Endothelial cell of umbilical vein (primary cell): Measurements from ENCODE around the gene UQCRC1. TPM values are rescaled to one million over a fixed set of nuclear protein-coding genes. Genes with fewer than 3 reads are reported as not detected.

ENCODE experiments used
- BruUV-seq: library from RNA; stranded (reverse); fragments of 400-500 nt; replicated peaks from 2 replicates; lab custom pipeline; 2021; lab: Mats Ljungman, UMichigan
- CTCF ChIA-PET: fragments of 300-600, 350-600 bp; sonication (Branson Sonifier 250); formaldehyde crosslinking; loops from one replicate; lab custom pipeline; 2021; ENCODE audit warnings: antibody characterized with exemption, inconsistent platforms; lab: Charles Lee
- POLR2A ChIA-PET: fragments of 300-600, 350-600 bp; sonication (Branson Sonifier 250); formaldehyde crosslinking; loops from one replicate; lab custom pipeline; 2021; ENCODE audit warnings: antibody characterized with exemption, inconsistent platforms; lab: Charles Lee
- DNase-seq: peaks from one replicate; pipeline ENCODE4 v3.0.0-alpha.2; 2011; ENCODE audit warnings: low read depth, low spot score
- FAIRE-seq: peaks from 2 replicates; lab custom pipeline; 2011; peaks lifted over from hg19 to GRCh38; lab: Jason Lieb, UNC
- H2AFZ ChIP-seq: 2 replicates; pipeline ENCODE4 v1.6.0; 2012; ENCODE audit warnings: low read depth, low read length, control low read depth, inconsistent platforms
- H3K27ac ChIP-seq: 2 replicates; pipeline ENCODE4 v1.5.1; 2011; ENCODE audit warnings: low read depth, mild to moderate bottlenecking, control low read depth, low read length, moderate library complexity; ENCODE audit not compliant: insufficient read depth
- H3K27me3 ChIP-seq, 2 experiments: 2 replicates each; pipeline versions ENCODE4 v1.6.0 to v1.6.1; 2011; ENCODE audit warnings: low read length in 2 of 2, mixed read lengths in 1 of 2; ENCODE audit not compliant: control insufficient read depth in 2 of 2, insufficient read depth in 2 of 2
- H3K36me3 ChIP-seq, 2 experiments: 2 replicates in 1 of 2; 3 replicates in 1 of 2; pipeline ENCODE4 v1.5.1; 2011; ENCODE audit warnings: low read length in 2 of 2, mild to moderate bottlenecking in 1 of 2, moderate library complexity in 1 of 2; ENCODE audit not compliant: control insufficient read depth in 2 of 2, insufficient read depth in 2 of 2; ENCODE audit errors: extremely low read depth in 1 of 2
- H3K4me1 ChIP-seq: 3 replicates; pipeline ENCODE4 v1.5.1; 2011; ENCODE audit warnings: mild to moderate bottlenecking, low read length; ENCODE audit not compliant: control insufficient read depth, insufficient read depth; ENCODE audit errors: extremely low read depth
- H3K4me2 ChIP-seq: 2 replicates; pipeline ENCODE4 v1.6.1; 2011; ENCODE audit warnings: low read length, control low read depth, mixed read lengths; ENCODE audit not compliant: insufficient read depth
- H3K4me3 ChIP-seq, 3 experiments: fragments of 200-600 bp in 1 of 3; sonication (generic), shearing (Covaris generic) in 1 of 3; replicated peaks in 1 of 3; 2 replicates each; pipeline ENCODE4 v1.5.1; 2011 to 2016; ENCODE audit warnings: control low read depth in 3 of 3, low read length in 3 of 3, mild to moderate bottlenecking in 2 of 3, inconsistent platforms in 1 of 3, low read depth in 1 of 3, moderate library complexity in 1 of 3; ENCODE audit not compliant: insufficient read depth in 1 of 3
- H3K79me2 ChIP-seq: 2 replicates; pipeline ENCODE4 v1.6.0; 2012; ENCODE audit warnings: low read length, inconsistent platforms; ENCODE audit not compliant: control insufficient read depth, insufficient read depth
- H3K9ac ChIP-seq: replicated peaks from 2 replicates; pipeline ENCODE3; 2011; ENCODE audit warnings: low read length, control low read depth; ENCODE audit not compliant: insufficient read depth; ENCODE audit errors: extremely low read depth
- H3K9me1 ChIP-seq: replicated peaks from 3 replicates; pipeline ENCODE4 v1.6.0; 2011; ENCODE audit warnings: mild to moderate bottlenecking, low read length; ENCODE audit not compliant: control insufficient read depth, insufficient read depth; ENCODE audit errors: extremely low read depth
- H3K9me3 ChIP-seq: replicated peaks from 2 replicates; pipeline ENCODE4 v1.5.1; 2012; ENCODE audit warnings: low read length, inconsistent platforms; ENCODE audit not compliant: control insufficient read depth, insufficient read depth
- H4K20me1 ChIP-seq: replicated peaks from 2 replicates; pipeline ENCODE3; 2011; ENCODE audit warnings: mild to moderate bottlenecking, low read length; ENCODE audit not compliant: control insufficient read depth, insufficient read depth; ENCODE audit errors: extremely low read depth
- EZH2 ChIP-seq: IDR thresholded peaks from 2 replicates; pipeline ENCODE4 v1.6.1; 2012; ENCODE audit warnings: borderline replicate concordance, low read depth, mild to moderate bottlenecking, moderate library complexity, low read length, inconsistent platforms; ENCODE audit not compliant: severe bottlenecking
- FOS ChIP-seq: IDR thresholded peaks from 2 replicates; pipeline ENCODE4 v1.6.1; 2011; ENCODE audit warnings: mild to moderate bottlenecking, low read length, moderate library complexity, borderline replicate concordance; ENCODE audit not compliant: insufficient read depth
- GATA2 ChIP-seq: IDR thresholded peaks from 2 replicates; pipeline ENCODE4 v1.7.0; 2011; ENCODE audit warnings: low read depth, mild to moderate bottlenecking, moderate library complexity, mixed read lengths, low read length; ENCODE audit not compliant: insufficient read length, insufficient read depth
- JUN ChIP-seq: IDR thresholded peaks from 2 replicates; pipeline ENCODE4 v1.6.1; 2011; ENCODE audit warnings: borderline replicate concordance, low read depth; ENCODE audit not compliant: insufficient read length, insufficient read depth
- MYC ChIP-seq: IDR thresholded peaks from one replicate; pipeline ENCODE4 v1.6.1; 2011; ENCODE audit warnings: mild to moderate bottlenecking, low read depth, low read length
- POLR2A ChIP-seq: IDR thresholded peaks from 2 replicates; pipeline ENCODE4 v1.6.1; 2012; ENCODE audit warnings: low read depth, mild to moderate bottlenecking, control low read depth, low read length
- POLR2AphosphoS5 ChIP-seq: IDR thresholded peaks from 2 replicates; pipeline ENCODE4 v1.6.1; 2012; ENCODE audit warnings: low read depth, mild to moderate bottlenecking, control low read depth, low read length, moderate library complexity; ENCODE audit not compliant: insufficient read depth
- dilution Hi-C: fragments of 300-500 bp; cut with MboI; formaldehyde crosslinking; loops from one replicate; pipeline ENCODE4 v1.15.0; 2019; ENCODE audit warnings: low sequenced_read_pairs; ENCODE audit not compliant: extremely low pct_ligation_motif_present
- intact Hi-C: fragments of 100-400 bp; cut with micrococcal nuclease; formaldehyde crosslinking; loops from one replicate; pipeline ENCODE4 v1.10.0; 2022
- polyA plus RNA-seq, 4 experiments: library from polyadenylated mRNA; depleted of rRNA in 3 of 4; stranded (reverse) in 3 of 4; unstranded in 1 of 4; fragments of >200 nt; gene quantifications; 2 replicates each; pipeline versions ENCODE4 v1.2.1 to v1.2.3, GENCODE V29; 2011 to 2012; ENCODE audit warnings: missing spikeins in 1 of 4
- total RNA-seq: library from RNA; stranded (reverse); gene quantifications from 2 replicates; pipeline ENCODE4 v1.2.3, GENCODE V29; 2021
- TF ChIP-seq, protein P1 (sequence below), 2 donors: IDR thresholded peaks; 1 replicate in 1 of 2; 2 replicates in 1 of 2; pipeline ENCODE4 v1.5.1; 2011; ENCODE audit warnings: low read length in 2 of 2, mild to moderate bottlenecking in 2 of 2, moderate library complexity in 2 of 2, control low read depth in 1 of 2, inconsistent platforms in 1 of 2, low read depth in 1 of 2; ENCODE audit not compliant: insufficient read depth in 1 of 2; ENCODE audit errors: extremely low read depth in 1 of 2
- TF ChIP-seq, protein P2 (sequence below): IDR thresholded peaks from 2 replicates; pipeline ENCODE4 v1.6.1; 2011; ENCODE audit not compliant: insufficient read depth, insufficient read length

Gene UQCRC1
- total and polyA plus RNA-seq, 2 donors (not counting 3 experiments of a cell fraction or from before 2014, with no cell fraction given) = 184 to 427 TPM

DNA sequence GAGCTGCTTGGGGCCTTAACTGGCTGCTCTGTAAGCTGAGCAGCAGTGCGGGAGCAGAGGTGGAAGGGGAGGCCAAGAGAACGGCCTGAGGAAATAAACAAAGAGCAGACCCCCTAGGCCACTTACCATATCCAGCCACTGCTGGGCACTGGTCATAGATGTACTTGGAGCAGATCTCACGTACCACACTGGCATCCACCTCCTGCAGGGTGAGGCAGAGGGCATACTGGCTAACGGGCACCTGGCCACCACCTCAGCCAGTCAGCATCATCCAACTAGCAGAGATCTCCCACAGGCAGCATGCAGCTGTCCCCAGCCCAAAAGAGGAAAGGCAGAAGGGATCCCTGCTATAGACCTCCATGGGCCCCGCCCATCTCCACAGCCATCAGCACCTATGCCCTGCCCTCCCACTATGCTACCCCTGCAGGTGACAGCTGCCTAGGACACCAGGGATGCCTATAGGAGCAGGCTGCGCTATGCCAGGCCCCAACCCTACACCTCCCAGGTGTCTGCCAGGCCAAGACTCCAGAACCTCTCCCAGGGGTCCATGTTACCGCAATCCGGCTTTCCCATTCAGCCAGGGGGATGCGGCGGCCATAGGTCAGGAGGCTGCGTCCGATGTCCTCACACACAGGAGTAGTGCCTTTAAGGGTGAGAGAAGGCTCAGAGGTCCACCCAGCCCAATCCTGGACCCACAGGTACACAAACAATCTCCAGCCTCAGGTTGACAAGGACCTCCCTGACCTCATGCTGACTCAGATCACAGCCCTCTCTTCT is 9.7 kb downstream of the UQCRC1 start:
- no peaks in the 10 kb centered on the region for H3K9me1 ChIP-seq
- ChIA-PET POLR2A (no interaction called here), CTCF (interaction anchor here (0.9 kb wide), 1 partner anchor 43 kb away, joined by 3 read pairs; no protein-coding TSS in a partner anchor)
- no peak overlapping the region for H3K9ac ChIP-seq
- H2AFZ ChIP-seq = no peak overlapping the region
- BruUV-seq = no TSS peak
- H3K9me3 ChIP-seq = no peaks in the 10 kb centered on the region
- FAIRE-seq (no peak), DNase-seq (no peak)
- no peak for TF ChIP-seq JUN
- TF ChIP-seq, protein P1, sequence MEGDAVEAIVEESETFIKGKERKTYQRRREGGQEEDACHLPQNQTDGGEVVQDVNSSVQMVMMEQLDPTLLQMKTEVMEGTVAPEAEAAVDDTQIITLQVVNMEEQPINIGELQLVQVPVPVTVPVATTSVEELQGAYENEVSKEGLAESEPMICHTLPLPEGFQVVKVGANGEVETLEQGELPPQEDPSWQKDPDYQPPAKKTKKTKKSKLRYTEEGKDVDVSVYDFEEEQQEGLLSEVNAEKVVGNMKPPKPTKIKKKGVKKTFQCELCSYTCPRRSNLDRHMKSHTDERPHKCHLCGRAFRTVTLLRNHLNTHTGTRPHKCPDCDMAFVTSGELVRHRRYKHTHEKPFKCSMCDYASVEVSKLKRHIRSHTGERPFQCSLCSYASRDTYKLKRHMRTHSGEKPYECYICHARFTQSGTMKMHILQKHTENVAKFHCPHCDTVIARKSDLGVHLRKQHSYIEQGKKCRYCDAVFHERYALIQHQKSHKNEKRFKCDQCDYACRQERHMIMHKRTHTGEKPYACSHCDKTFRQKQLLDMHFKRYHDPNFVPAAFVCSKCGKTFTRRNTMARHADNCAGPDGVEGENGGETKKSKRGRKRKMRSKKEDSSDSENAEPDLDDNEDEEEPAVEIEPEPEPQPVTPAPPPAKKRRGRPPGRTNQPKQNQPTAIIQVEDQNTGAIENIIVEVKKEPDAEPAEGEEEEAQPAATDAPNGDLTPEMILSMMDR (IDR thresholded peaks at IDR 0.05; ENCODE audit: extremely low read depth in 1 of 2, insufficient read depth in 1 of 2, low read depth in 1 of 2, low read length in 2 of 2) = no peak
- TF ChIP-seq FOS = no peak
- no peak for TF ChIP-seq EZH2
- TF ChIP-seq POLR2A = no peak
- TF ChIP-seq, protein P2, sequence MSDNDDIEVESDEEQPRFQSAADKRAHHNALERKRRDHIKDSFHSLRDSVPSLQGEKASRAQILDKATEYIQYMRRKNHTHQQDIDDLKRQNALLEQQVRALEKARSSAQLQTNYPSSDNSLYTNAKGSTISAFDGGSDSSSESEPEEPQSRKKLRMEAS = no peak
- no peak for TF ChIP-seq GATA2
- no peak for TF ChIP-seq POLR2AphosphoS5
- no peak for TF ChIP-seq MYC
- H3K4me3 ChIP-seq = no peak overlapping the region
- no peaks in the 10 kb centered on the region for H4K20me1 ChIP-seq
- intact Hi-C loops = no loop called here
- H3K36me3 ChIP-seq = peaks cover 11 to 52% of the 10 kb centered on the region in 2 experiments
- dilution Hi-C loops = no loop called here
- H3K79me2 ChIP-seq = no peaks in the 10 kb centered on the region
- H3K27me3 ChIP-seq = peaks cover 2 to 4% of the 10 kb centered on the region in 2 experiments
- no peak overlapping the region for H3K4me2 ChIP-seq
- H3K27ac ChIP-seq = no peak overlapping the region
- peaks cover 6% of the 10 kb centered on the region for H3K4me1 ChIP-seq
